Hepatocyte (in vitro differentiated cells): ENCODE measurements around the gene MRPL50.

ENCODE experiments used
- EZH2 ChIP-seq: fragments of 200-600 bp; sonication (generic); IDR thresholded peaks from 2 replicates; pipeline ENCODE4 v1.6.1; 2016; ENCODE audit warnings: antibody characterized with exemption, mild to moderate bottlenecking, borderline replicate concordance
- EZH2phosphoT487 ChIP-seq: fragments of 200-600 bp; sonication (generic); IDR thresholded peaks from one replicate; pipeline ENCODE4 v1.6.1; 2018; ENCODE audit warnings: antibody characterized with exemption, mild to moderate bottlenecking, low read depth, moderate library complexity; ENCODE audit not compliant: unreplicated experiment, severe bottlenecking
- TF ChIP-seq, protein P1 (sequence below): fragments of 200-600 bp; sonication (generic); IDR thresholded peaks from 2 replicates; pipeline ENCODE4 v1.5.1; 2016; ENCODE audit warnings: antibody characterized with exemption, mild to moderate bottlenecking; ENCODE audit not compliant: poor library complexity

DNA sequence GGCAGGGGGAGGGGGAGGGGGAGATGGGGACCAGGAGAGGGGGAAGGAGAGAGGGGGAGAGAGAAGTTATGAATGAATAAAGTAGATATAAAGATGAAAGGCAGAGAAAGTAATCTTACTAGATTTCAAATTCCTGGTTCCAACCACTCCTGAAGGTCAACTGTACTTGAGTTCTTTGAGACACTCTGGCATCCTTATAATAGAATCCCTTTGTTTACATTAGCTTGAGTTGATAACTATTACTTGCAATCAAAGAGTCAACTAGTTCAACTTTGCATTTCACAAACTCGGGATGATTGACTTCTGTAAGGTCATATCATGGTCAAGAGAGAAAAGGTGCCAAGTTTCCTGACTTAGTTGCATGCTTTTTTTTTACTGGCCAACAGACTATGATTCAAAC, 55.8 kb downstream of the MRPL50 start:
- no peak for TF ChIP-seq EZH2
- TF ChIP-seq, protein P1, sequence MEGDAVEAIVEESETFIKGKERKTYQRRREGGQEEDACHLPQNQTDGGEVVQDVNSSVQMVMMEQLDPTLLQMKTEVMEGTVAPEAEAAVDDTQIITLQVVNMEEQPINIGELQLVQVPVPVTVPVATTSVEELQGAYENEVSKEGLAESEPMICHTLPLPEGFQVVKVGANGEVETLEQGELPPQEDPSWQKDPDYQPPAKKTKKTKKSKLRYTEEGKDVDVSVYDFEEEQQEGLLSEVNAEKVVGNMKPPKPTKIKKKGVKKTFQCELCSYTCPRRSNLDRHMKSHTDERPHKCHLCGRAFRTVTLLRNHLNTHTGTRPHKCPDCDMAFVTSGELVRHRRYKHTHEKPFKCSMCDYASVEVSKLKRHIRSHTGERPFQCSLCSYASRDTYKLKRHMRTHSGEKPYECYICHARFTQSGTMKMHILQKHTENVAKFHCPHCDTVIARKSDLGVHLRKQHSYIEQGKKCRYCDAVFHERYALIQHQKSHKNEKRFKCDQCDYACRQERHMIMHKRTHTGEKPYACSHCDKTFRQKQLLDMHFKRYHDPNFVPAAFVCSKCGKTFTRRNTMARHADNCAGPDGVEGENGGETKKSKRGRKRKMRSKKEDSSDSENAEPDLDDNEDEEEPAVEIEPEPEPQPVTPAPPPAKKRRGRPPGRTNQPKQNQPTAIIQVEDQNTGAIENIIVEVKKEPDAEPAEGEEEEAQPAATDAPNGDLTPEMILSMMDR = no peak
- TF ChIP-seq EZH2phosphoT487 = no peak
